K562 (cell line): ENCODE measurements around the gene TRAPPC4. TPM values are rescaled to one million over a fixed set of nuclear protein-coding genes. Genes with fewer than 3 reads are reported as not detected.

Experiments used
- ATAC-seq: fragments of 200-7000 bp; cut with Tn5 transposase; 3 replicates; pipeline ENCODE4 v1.9.1; 2020; ENCODE audit warnings: moderate library complexity
- BruUV-seq: library from RNA; stranded (reverse); fragments of 400-500 nt; replicated peaks from 2 replicates; lab custom pipeline; 2021; lab: Mats Ljungman, UMichigan
- CTCF ChIA-PET: fragments of 300-600 bp; formaldehyde crosslinking; extraction: SDS; loops from one replicate; lab custom pipeline; 2021; ENCODE audit warnings: low intra/inter-chr PET ratio; lab: Yijun Ruan, JAX
- POLR2A ChIA-PET: fragments of 300-600, 350-650 bp; sonication (Branson Sonifier 250); formaldehyde crosslinking; extraction: SDS; loops from one replicate; lab custom pipeline; 2021; ENCODE audit warnings: antibody characterized with exemption, inconsistent platforms; lab: Yijun Ruan, JAX
- DNase-seq, 4 experiments: peaks; one replicate each; pipeline versions ENCODE4 v3.0.0 to v3.0.0-alpha.2; 2011 to 2018; ENCODE audit warnings: low spot score in 3 of 4, mixed read lengths in 3 of 4; ENCODE audit errors: extremely low read depth in 1 of 4
- FAIRE-seq: peaks from 2 replicates; lab custom pipeline; 2011; peaks lifted over from hg19 to GRCh38; lab: Jason Lieb, UNC
- H2AFZ ChIP-seq: 2 replicates; pipeline ENCODE4 v1.6.0; 2011; ENCODE audit warnings: low read depth, low read length, control low read depth, inconsistent platforms
- H3K27ac ChIP-seq: fragments of 200-600 bp; 3 replicates; pipeline ENCODE4 v1.8.0; 2011; ENCODE audit warnings: low read depth, mild to moderate bottlenecking, control low read depth, inconsistent platforms, low read length, moderate library complexity, mixed read lengths; ENCODE audit errors: extremely low read depth
- H3K27me3 ChIP-seq, 2 experiments: fragments of 300-600 bp in 1 of 2; 2 replicates in 1 of 2; 3 replicates in 1 of 2; pipeline versions ENCODE4 v1.6.0 to v1.8.0; 2011; ENCODE audit warnings: inconsistent platforms in 2 of 2, low read length in 2 of 2, mild to moderate bottlenecking in 1 of 2, mixed read lengths in 1 of 2, moderate library complexity in 1 of 2; ENCODE audit not compliant: control insufficient read depth in 2 of 2, insufficient read depth in 2 of 2
- H3K36me3 ChIP-seq: fragments of 300-600 bp; 3 replicates; pipeline ENCODE4 v1.8.0; 2011; ENCODE audit warnings: mild to moderate bottlenecking, low read length, inconsistent platforms; ENCODE audit not compliant: control insufficient read depth, insufficient read depth
- H3K4me1 ChIP-seq, 2 experiments: fragments of 200-600 bp in 1 of 2; replicated peaks in 1 of 2; 2 replicates in 1 of 2; 3 replicates in 1 of 2; pipeline versions ENCODE4 v1.5.1 to v1.8.0; 2011; ENCODE audit warnings: inconsistent platforms in 2 of 2, low read length in 2 of 2, mild to moderate bottlenecking in 1 of 2, mixed read lengths in 1 of 2, moderate library complexity in 1 of 2; ENCODE audit not compliant: control insufficient read depth in 2 of 2, insufficient read depth in 2 of 2
- H3K4me2 ChIP-seq: 2 replicates; pipeline ENCODE4 v1.6.1; 2011; ENCODE audit warnings: low read length, control low read depth, inconsistent platforms, mixed read lengths; ENCODE audit not compliant: insufficient read depth
- H3K4me3 ChIP-seq: fragments of 200-600 bp; sonication (generic), shearing (Covaris generic); 2 replicates; pipeline ENCODE4 v1.5.1; 2016; ENCODE audit warnings: control low read depth, inconsistent platforms
- H3K79me2 ChIP-seq: fragments of 200-600 bp; 3 replicates; pipeline ENCODE4 v1.8.0; 2011; ENCODE audit warnings: low read length, inconsistent platforms; ENCODE audit not compliant: control insufficient read depth, insufficient read depth
- H3K9ac ChIP-seq, 2 experiments: 2 replicates each; pipeline versions ENCODE4 v1.6.0 to v1.6.1; 2011; ENCODE audit warnings: low read depth in 2 of 2, low read length in 2 of 2, control low read depth in 1 of 2, inconsistent platforms in 1 of 2, mild to moderate bottlenecking in 1 of 2, mixed read lengths in 1 of 2; ENCODE audit not compliant: insufficient read depth in 1 of 2
- H3K9me1 ChIP-seq: one replicate; pipeline ENCODE4 v1.6.0; 2011; ENCODE audit warnings: inconsistent platforms, mild to moderate bottlenecking, low read length, moderate library complexity; ENCODE audit not compliant: control insufficient read depth, insufficient read depth
- H3K9me3 ChIP-seq: replicated peaks from 2 replicates; pipeline ENCODE4 v1.5.1; 2011; ENCODE audit warnings: low read depth, low read length, inconsistent platforms; ENCODE audit not compliant: control insufficient read depth, insufficient read depth
- H4K20me1 ChIP-seq: replicated peaks from 2 replicates; pipeline ENCODE4 v1.6.1; 2011; ENCODE audit warnings: low read length, inconsistent platforms, mixed read lengths; ENCODE audit not compliant: control insufficient read depth, insufficient read depth
- POLR2G ChIP-seq: fragments of 200-400 bp; formaldehyde crosslinking; IDR thresholded peaks from 2 replicates; pipeline ENCODE4 v1.6.1; 2017; ENCODE audit warnings: low read depth, mild to moderate bottlenecking, antibody characterized with exemption, low read length, moderate library complexity
- RBFOX2 ChIP-seq: fragments of 200-400 bp; formaldehyde crosslinking; IDR thresholded peaks from 2 replicates; pipeline ENCODE4 v1.6.1; 2017; ENCODE audit warnings: low read depth, mild to moderate bottlenecking, low read length, moderate library complexity
- WGBS: fragments of 100-300 bp; shearing (Covaris generic); methylation state at CpG from one replicate; pipeline ENCODE4 v1.1.6; 2016; ENCODE audit warnings: low coverage, mixed read lengths; ENCODE audit not compliant: insufficient coverage; ENCODE audit errors: missing lambda C conversion rate; 5-methylcytosine and 5-hydroxymethylcytosine counted together
- in situ Hi-C: fragments of 300-500 bp; cut with MboI; formaldehyde crosslinking; loops from 4 replicates; pipeline ENCODE4 v1.15.0; 2018; ENCODE audit warnings: inconsistent platforms, mixed read lengths
- intact Hi-C: fragments of 100-400 bp; cut with micrococcal nuclease; formaldehyde crosslinking; loops from 2 replicates; pipeline ENCODE4 v1.14.2; 2022
- polyA plus RNA-seq, 8 experiments: library from polyadenylated mRNA; depleted of rRNA in 4 of 8; stranded (reverse) in 5 of 8; unstranded in 3 of 8; fragments of >200 nt; fragmentation: Nextera tagmentation in 2 of 8; fragmentation: Illumina TruSeq in 1 of 8; extraction: Ambion mirVana in 2 of 8; extraction: Trizol in 1 of 8; gene quantifications; 2 replicates each; pipeline versions ENCODE4 v1.2.1 to v1.2.3, GENCODE V29; 2011 to 2014; ENCODE audit warnings: inconsistent platforms in 1 of 8, missing spikeins in 1 of 8
- total RNA-seq, 7 experiments: library from RNA; depleted of rRNA in 6 of 7; stranded (reverse); fragments of >200 nt in 6 of 7; fragmentation: Illumina TruSeq in 2 of 7; extraction: Trizol in 2 of 7; gene quantifications; 2 replicates each; pipeline versions ENCODE4 v1.2.1 to v1.2.3, GENCODE V29; 2011 to 2021; ENCODE audit warnings: low replicate concordance in 1 of 7
- TF ChIP-seq, protein P1 (sequence below): sonication (generic); formaldehyde crosslinking; IDR thresholded peaks from 2 replicates; pipeline ENCODE4 v1.8.0; 2022; ENCODE audit warnings: missing genetic modification reagents, mild to moderate bottlenecking, borderline replicate concordance

TRAPPC4 gene
- total and polyA plus RNA-seq, 9 of the 15 experiments (the other 6 are each of a cell fraction or from before 2014, with no cell fraction given), result 121 to 524 (median 142) TPM

DNA sequence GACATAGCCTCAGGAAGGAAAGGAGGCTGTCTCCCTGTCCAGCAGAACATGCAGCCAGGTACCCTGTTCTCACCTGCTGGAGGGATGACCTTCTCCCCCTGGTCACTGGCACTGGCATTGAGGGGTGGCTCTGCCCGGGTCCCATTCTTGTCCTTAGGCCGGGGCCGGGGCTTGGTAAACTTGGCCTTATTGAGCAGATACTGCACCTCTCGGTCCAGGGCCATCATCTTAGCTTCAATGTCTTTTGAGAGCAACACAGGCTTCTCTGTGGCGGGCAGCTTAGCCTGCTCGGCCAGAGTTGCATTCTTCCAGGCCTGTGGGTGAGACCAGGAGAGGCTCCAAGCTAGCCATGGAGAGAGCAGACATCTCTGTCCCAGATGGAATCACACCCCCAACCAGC, 27.9 kb downstream of the TRAPPC4 start:
- Histone ChIP-seq H3K4me2 (no peak overlapping the region), H3K79me2 (no peaks in the 10 kb centered on the region), H3K9me1 (peaks cover 3% of the 10 kb centered on the region), H3K4me3 (no peak overlapping the region), H3K9ac (no peak overlapping the region), H3K36me3 (peaks cover 72% of the 10 kb centered on the region), H3K9me3 (no peaks in the 10 kb centered on the region), H4K20me1 (no peaks in the 10 kb centered on the region), H2AFZ (no peak overlapping the region), H3K4me1 (peaks cover 0 to 4% of the 10 kb centered on the region in 2 experiments; a peak in 2 of 5 replicates), H3K27me3 (no peaks in the 10 kb centered on the region), H3K27ac (no peak overlapping the region)
- no peak for ATAC-seq
- BruUV-seq, result no TSS peak
- peak in 2 of 4 experiments; percentile 4 to 5 for DNase-seq
- intact Hi-C loops, result no loop called here
- CTCF ChIA-PET, result interaction anchor here (0.6 kb wide), 1 partner anchor 225 kb away, joined by 3 read pairs; no protein-coding TSS in a partner anchor
- 98% methylated on average over 6 of the region's 6 CpGs for WGBS
- POLR2A ChIA-PET, result interaction anchor here (1.1 to 9.3 kb wide), 5 partner anchors 8 to 48 kb away, joined by 3 to 132 read pairs (median 5); partner anchors contain the start of genes HYOU1 and VPS11
- in situ Hi-C loops, result no loop called here
- TF ChIP-seq, protein P1, sequence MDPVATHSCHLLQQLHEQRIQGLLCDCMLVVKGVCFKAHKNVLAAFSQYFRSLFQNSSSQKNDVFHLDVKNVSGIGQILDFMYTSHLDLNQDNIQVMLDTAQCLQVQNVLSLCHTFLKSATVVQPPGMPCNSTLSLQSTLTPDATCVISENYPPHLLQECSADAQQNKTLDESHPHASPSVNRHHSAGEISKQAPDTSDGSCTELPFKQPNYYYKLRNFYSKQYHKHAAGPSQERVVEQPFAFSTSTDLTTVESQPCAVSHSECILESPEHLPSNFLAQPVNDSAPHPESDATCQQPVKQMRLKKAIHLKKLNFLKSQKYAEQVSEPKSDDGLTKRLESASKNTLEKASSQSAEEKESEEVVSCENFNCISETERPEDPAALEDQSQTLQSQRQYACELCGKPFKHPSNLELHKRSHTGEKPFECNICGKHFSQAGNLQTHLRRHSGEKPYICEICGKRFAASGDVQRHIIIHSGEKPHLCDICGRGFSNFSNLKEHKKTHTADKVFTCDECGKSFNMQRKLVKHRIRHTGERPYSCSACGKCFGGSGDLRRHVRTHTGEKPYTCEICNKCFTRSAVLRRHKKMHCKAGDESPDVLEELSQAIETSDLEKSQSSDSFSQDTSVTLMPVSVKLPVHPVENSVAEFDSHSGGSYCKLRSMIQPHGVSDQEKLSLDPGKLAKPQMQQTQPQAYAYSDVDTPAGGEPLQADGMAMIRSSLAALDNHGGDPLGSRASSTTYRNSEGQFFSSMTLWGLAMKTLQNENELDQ, result no peak
- TF ChIP-seq POLR2G (0 out of 2 replicates have a peak, but pooled peaks have one; percentile 28), RBFOX2 (peak; percentile 55)
- no peak for FAIRE-seq
